Measurements from ENCODE around the gene TSPYL2.
A peak's percentile ranks its signal among the peaks of the same experiment; 100 is the strongest.

TSPYL2 gene

GRCh38 chrX:53081925-53082772, at the start of gene TSPYL2:
Gene TSPYL2, plus strand, starts transcription at chrX:53082367. Its CDS starts 132 bp downstream, at chrX:53082499.
- peak; percentile 87 to 88 for DNase-seq (ENCODE audit: low read depth in 2 of 2)

- no peak for DNase-seq (ENCODE audit: low read depth in 2 of 2)
These were observed 46.0 kb upstream of the TSPYL2 start for GRCh38 chrX:53036149-53036548.

GRCh38 chrX:53039236-53039635, 42.9 kb upstream of the TSPYL2 start:
- no peak for DNase-seq (ENCODE audit: low read depth in 2 of 2)

- no peak for DNase-seq (ENCODE audit: low read depth in 2 of 2)
These were observed 37.2 kb upstream of the TSPYL2 start for GRCh38 chrX:53044995-53045394.

GRCh38 chrX:53047228-53047627, 34.9 kb upstream of the TSPYL2 start:
- no peak for DNase-seq (ENCODE audit: low read depth in 2 of 2)

- no peak for DNase-seq (ENCODE audit: low read depth in 2 of 2)
These were observed 33.7 kb upstream of the TSPYL2 start, which contains the start of gene GPR173 for GRCh38 chrX:53048169-53049126. Gene GPR173, plus strand, starts transcription at chrX:53048789. Its CDS starts 27,833 bp downstream, at chrX:53076622.

- no peak for DNase-seq (ENCODE audit: low read depth in 2 of 2)
These were observed 33.0 kb upstream of the TSPYL2 start for GRCh38 chrX:53049127-53049517.

GRCh38 chrX:53050841-53051240, 31.3 kb upstream of the TSPYL2 start:
- DNase-seq (ENCODE audit: low read depth in 2 of 2): no peak

- no peak for DNase-seq (ENCODE audit: low read depth in 2 of 2)
These were observed 26.8 kb upstream of the TSPYL2 start for GRCh38 chrX:53055244-53055849.

GRCh38 chrX:53056292-53056691, 25.9 kb upstream of the TSPYL2 start:
- no peak for DNase-seq (ENCODE audit: low read depth in 2 of 2)

- no peak for DNase-seq (ENCODE audit: low read depth in 2 of 2)
These were observed 17.1 kb upstream of the TSPYL2 start for GRCh38 chrX:53065104-53065503.

GRCh38 chrX:53071064-53071463, 11.1 kb upstream of the TSPYL2 start:
- no peak for DNase-seq (ENCODE audit: low read depth in 2 of 2)

GRCh38 chrX:53071604-53072417, 10.4 kb upstream of the TSPYL2 start:
- peak; percentile 33 to 62 for DNase-seq (ENCODE audit: low read depth in 2 of 2)

GRCh38 chrX:53072418-53073114, 9.6 kb upstream of the TSPYL2 start:
- DNase-seq (ENCODE audit: low read depth in 2 of 2): no peak

GRCh38 chrX:53073115-53073586, 9.0 kb upstream of the TSPYL2 start:
- no peak for DNase-seq (ENCODE audit: low read depth in 2 of 2)

- no peak for DNase-seq (ENCODE audit: low read depth in 2 of 2)
These were observed 7.2 kb upstream of the TSPYL2 start for GRCh38 chrX:53075011-53075410.

- no peak for DNase-seq (ENCODE audit: low read depth in 2 of 2)
These were observed 5.5 kb upstream of the TSPYL2 start for GRCh38 chrX:53076671-53077070.

- no peak for DNase-seq (ENCODE audit: low read depth in 2 of 2)
These were observed 4.7 kb upstream of the TSPYL2 start for GRCh38 chrX:53077207-53078197.

- no peak for DNase-seq (ENCODE audit: low read depth in 2 of 2)
These were observed 3.2 kb upstream of the TSPYL2 start for GRCh38 chrX:53078943-53079342.
